Kidney (tissue), 14 donors: ENCODE results near the gene NHS. TPM values are rescaled to one million over a fixed set of nuclear protein-coding genes. Genes with fewer than 3 reads are reported as not detected.
A peak's percentile ranks its signal among the peaks of the same experiment; 100 is the strongest.
"Not testable (repeated sequence)": the region's sequence is repeated elsewhere in the genome, so short reads cannot be mapped to it uniquely, and the experiment has no call there.

Source experiments
- DNase-seq, 5 donors: peaks; one replicate each; pipeline ENCODE4 v3.0.0-alpha.2; 2013 to 2020
- FAIRE-seq: peaks from 2 replicates; lab custom pipeline; 2012; peaks lifted over from hg19 to GRCh38; lab: Jason Lieb, UNC
- H3K27ac ChIP-seq, 2 donors: one replicate each; pipeline ENCODE4 v1.7.0; 2013; ENCODE audit warnings: low read depth in 2 of 2, low read length in 2 of 2, inconsistent platforms in 1 of 2
- H3K27me3 ChIP-seq: one replicate; pipeline ENCODE4 v1.7.1; 2013; ENCODE audit warnings: low read length, inconsistent platforms; ENCODE audit not compliant: control insufficient read depth, insufficient read depth
- H3K36me3 ChIP-seq, 3 donors: one replicate each; pipeline versions ENCODE4 v1.7.0 to v1.7.1; 2013; ENCODE audit warnings: low read length in 3 of 3, control low read depth in 1 of 3, inconsistent platforms in 1 of 3; ENCODE audit not compliant: insufficient read depth in 3 of 3, control insufficient read depth in 2 of 3
- H3K4me1 ChIP-seq, 3 donors: one replicate each; pipeline versions ENCODE4 v1.7.0 to v1.7.1; 2013; ENCODE audit warnings: low read length in 3 of 3, inconsistent platforms in 1 of 3, low read depth in 1 of 3; ENCODE audit not compliant: control insufficient read depth in 2 of 3, insufficient read depth in 2 of 3
- H3K4me3 ChIP-seq, 3 donors: one replicate each; pipeline versions ENCODE4 v1.7.0 to v1.8.1; 2013; ENCODE audit warnings: low read length in 3 of 3, control low read depth in 1 of 3, inconsistent platforms in 1 of 3
- H3K9ac ChIP-seq, 3 donors: one replicate each; pipeline versions ENCODE4 v1.7.0 to v1.7.1; 2013; ENCODE audit warnings: low read length in 3 of 3, control low read depth in 1 of 3, inconsistent platforms in 1 of 3
- H3K9me3 ChIP-seq, 3 donors: one replicate each; pipeline versions ENCODE4 v1.7.0 to v1.7.1; 2013; ENCODE audit warnings: low read length in 3 of 3, control low read depth in 1 of 3, inconsistent platforms in 1 of 3; ENCODE audit not compliant: control insufficient read depth in 2 of 3, insufficient read depth in 1 of 3
- CTCF ChIP-seq: IDR thresholded peaks from 3 replicates; pipeline ENCODE4 v1.5.1; 2012; ENCODE audit warnings: mild to moderate bottlenecking, moderate library complexity, borderline replicate concordance; ENCODE audit not compliant: insufficient read depth; ENCODE audit errors: extremely low read depth
- intact Hi-C: fragments of 100-400 bp; cut with DNase I; formaldehyde crosslinking; loops from one replicate; pipeline ENCODE4 v1.11.1; 2022
- polyA plus RNA-seq: library from polyadenylated mRNA; stranded (reverse); fragments of 350-450 nt; fragmentation: Illumina TruSeq; extraction: RNeasy Lipid Tissue Mini Kit (QIAGEN cat#74804); gene quantifications from one replicate; pipeline ENCODE4 v1.2.3, GENCODE V29; 2014; ENCODE audit warnings: low read depth, low replicate concordance; ENCODE audit not compliant: insufficient read depth
- total RNA-seq: library from RNA; stranded (reverse); fragmentation: NEBNext Ultra II Directional; extraction: Animal tissue kit (Norgen Biotek cat#: 25700); gene quantifications from one replicate; pipeline ENCODE4 v1.2.1, GENCODE V29; 2021
- donor health status: control.
- donor health status: control.
- donor health status: control.
- donor health status: control.
- donor health status: control.
- donor health status: DM: yes; HTN: yes; CAD: no.
- donor health status: Normal renal cell carcinoma (clear cell type).

The NHS gene
- total and polyA plus RNA-seq, 2 donors from 2014 or later = 3.1 to 28.9 TPM

GRCh38 chrX:17567187-17567586 is 192.2 kb downstream of the NHS start:
- H3K4me1 ChIP-seq = peaks cover 0 to 9% (median 7%) of the 10 kb centered on the region in 3 donors
- no peak overlapping the region for H3K4me3 ChIP-seq
- FAIRE-seq (no peak), DNase-seq (peak in 1 of 5 donors; percentile 7)
- no peaks in the 10 kb centered on the region for H3K9me3 ChIP-seq
- H3K27ac ChIP-seq = peak overlapping the region; percentile 11 to 70
- no peaks in the 10 kb centered on the region for H3K36me3 ChIP-seq
- no peak for TF ChIP-seq CTCF
- H3K9ac ChIP-seq = no peak overlapping the region
- intact Hi-C loops = no loop called here
- no peaks in the 10 kb centered on the region for H3K27me3 ChIP-seq

DNA sequence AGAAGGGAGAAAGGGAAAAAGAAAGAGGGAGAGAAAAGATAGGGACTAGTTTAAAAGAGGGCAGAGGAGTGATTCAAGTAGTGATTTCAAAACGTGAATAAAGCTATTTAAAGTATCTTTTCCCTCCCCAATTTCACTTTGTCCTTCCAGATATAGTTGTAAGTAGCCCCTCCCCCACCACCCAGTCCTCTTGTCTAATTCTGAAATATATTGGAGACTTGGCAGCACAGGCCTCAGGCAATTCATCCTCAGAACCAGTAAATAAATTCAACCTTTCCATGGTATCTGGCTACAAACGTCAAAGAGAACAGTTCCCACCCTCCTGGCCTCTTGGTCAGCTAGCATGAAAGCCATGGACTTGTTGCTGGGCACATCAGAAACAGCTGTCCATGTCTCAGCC is 192.8 kb downstream of the NHS start:
- FAIRE-seq (no peak), DNase-seq (peak in 1 of 5 donors; percentile 13)
- Histone ChIP-seq H3K27ac (peak overlapping the region; percentile 43 to 70), H3K9ac (no peak overlapping the region), H3K9me3 (no peaks in the 10 kb centered on the region), H3K36me3 (no peaks in the 10 kb centered on the region), H3K4me3 (no peak overlapping the region), H3K4me1 (peaks cover 0 to 9% (median 7%) of the 10 kb centered on the region in 3 donors), H3K27me3 (no peaks in the 10 kb centered on the region)
- no peak for TF ChIP-seq CTCF
- intact Hi-C loops = no loop called here

DNA sequence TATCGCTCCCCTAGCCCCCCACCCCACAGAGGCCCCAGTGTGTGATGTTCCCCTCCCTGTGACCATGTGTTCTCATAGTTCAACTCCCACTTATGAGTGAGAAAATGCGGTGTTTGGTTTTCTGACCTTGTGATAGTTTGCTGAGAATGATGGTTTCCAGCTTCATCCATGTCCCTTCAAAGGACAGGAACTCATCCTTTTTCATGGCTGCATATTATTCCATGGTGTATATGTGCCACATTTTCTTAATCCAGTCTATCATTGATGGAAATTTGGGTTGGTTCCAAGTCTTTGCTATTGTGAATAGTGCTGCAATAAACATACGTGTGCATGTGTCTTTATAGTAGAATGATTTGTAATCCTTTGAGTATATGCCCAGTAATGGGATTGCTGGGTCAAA is 193.8 kb downstream of the NHS start:
- H3K27ac ChIP-seq, H3K9ac ChIP-seq, intact Hi-C loops, DNase-seq, H3K36me3 ChIP-seq, H3K9me3 ChIP-seq, FAIRE-seq, H3K27me3 ChIP-seq, H3K4me3 ChIP-seq, H3K4me1 ChIP-seq: not testable (repeated sequence)

DNA sequence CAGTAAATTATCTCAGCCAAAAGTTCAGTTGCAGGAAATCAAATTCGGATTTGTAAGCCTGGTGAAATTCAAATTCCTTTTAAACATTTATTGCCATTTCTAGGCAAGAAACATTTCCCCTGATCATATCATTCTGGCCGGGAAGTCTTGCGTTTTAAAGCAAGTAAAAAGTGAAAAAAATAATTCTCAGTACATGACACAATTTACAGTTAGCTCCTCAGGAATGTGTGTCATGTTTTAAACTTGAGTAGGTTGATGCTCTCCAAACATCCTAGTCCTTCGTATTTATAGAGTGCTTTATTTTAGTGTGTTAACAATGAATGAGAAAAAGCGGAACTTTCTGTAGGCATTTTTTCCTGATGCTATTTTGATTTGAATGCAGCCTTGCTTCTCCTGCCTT is 204.0 kb downstream of the NHS start:
- Histone ChIP-seq H3K36me3 (no peaks in the 10 kb centered on the region), H3K27ac (peak overlapping the region; percentile 11 to 81), H3K4me3 (no peak overlapping the region), H3K9ac (no peak overlapping the region), H3K9me3 (no peaks in the 10 kb centered on the region), H3K27me3 (peaks cover 5% of the 10 kb centered on the region), H3K4me1 (peaks cover 8 to 29% (median 14%) of the 10 kb centered on the region in 3 donors)
- FAIRE-seq (no peak), DNase-seq (peak in 1 of 5 donors; percentile 19)
- intact Hi-C loops = no loop called here
- TF ChIP-seq CTCF = no peak
